Measurements from ENCODE around the gene CC2D2B. TPM values are rescaled to one million over a fixed set of nuclear protein-coding genes. Genes with fewer than 3 reads are reported as not detected.

Gene CC2D2B
- total RNA-seq, 1 donor: 0.86 TPM

- no peak for TF ChIP-seq CTCF (IDR thresholded peaks at IDR 0.05; ENCODE audit: insufficient read depth, low read depth, low read length)
- no peak for DNase-seq (ENCODE audit: low read depth)
Observed at GRCh38 chr10:96022739-96023138, 115.0 kb downstream of the CC2D2B start.

DNA sequence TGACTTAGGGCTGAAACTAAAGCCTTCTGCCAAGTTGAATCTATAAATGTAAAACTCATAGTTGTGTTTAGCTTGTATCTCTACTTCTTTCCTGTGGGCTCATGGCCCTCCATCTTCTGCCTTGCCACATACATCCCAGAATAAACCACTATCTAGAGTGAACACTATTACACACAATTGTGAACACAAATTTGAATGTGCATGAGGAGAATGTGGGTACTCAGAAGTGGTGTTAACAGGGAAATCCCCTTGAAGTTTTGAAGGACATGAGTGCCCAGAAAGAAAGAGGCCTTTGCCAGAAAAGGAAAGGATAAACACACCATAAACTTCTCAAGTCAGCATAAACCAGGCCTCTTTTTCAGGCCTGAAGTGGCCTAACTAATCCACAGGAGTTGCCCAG, 115.4 kb downstream of the CC2D2B start:
- no peak for DNase-seq (ENCODE audit: low read depth)
- no peak overlapping the region for H3K4me3 ChIP-seq (ENCODE audit: low read depth, low read length)
- no peak for TF ChIP-seq CTCF (IDR thresholded peaks at IDR 0.05; ENCODE audit: insufficient read depth, low read depth, low read length)

More at GRCh38 chr10:96022739-96023138, 115.0 kb downstream of the CC2D2B start:
- no peak overlapping the region for H3K4me3 ChIP-seq (ENCODE audit: low read depth, low read length)

- no peak for DNase-seq (ENCODE audit: low read depth)
- H3K4me3 ChIP-seq (ENCODE audit: low read depth, low read length): no peak overlapping the region
- TF ChIP-seq CTCF (IDR thresholded peaks at IDR 0.05; ENCODE audit: insufficient read depth, low read depth, low read length): no peak
Observed at GRCh38 chr10:96025566-96025965, 117.8 kb downstream of the CC2D2B start.

DNA sequence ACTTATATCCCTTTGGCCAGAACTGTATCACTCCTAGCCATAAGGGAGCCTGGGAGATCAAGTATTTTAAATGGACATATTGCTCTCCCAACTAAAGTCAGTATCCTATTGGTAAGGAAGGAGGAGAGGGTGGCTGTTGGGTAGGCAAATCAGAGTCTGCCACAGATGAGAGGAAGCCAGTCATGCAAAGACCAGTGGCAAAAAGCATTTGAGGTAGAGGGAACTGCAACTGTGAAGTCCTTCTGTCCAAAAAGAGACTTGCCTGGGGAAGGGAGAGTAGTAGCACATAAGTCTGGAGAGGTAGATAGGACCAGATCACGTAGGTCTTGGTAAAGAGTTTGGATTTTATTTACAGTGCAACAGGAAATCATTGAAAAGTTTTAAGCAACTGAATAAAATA, 126.8 kb downstream of the CC2D2B start:
- DNase-seq (ENCODE audit: low read depth): no peak
- H3K4me3 ChIP-seq (ENCODE audit: low read depth, low read length): no peak overlapping the region
- TF ChIP-seq CTCF (IDR thresholded peaks at IDR 0.05; ENCODE audit: insufficient read depth, low read depth, low read length): no peak

DNA sequence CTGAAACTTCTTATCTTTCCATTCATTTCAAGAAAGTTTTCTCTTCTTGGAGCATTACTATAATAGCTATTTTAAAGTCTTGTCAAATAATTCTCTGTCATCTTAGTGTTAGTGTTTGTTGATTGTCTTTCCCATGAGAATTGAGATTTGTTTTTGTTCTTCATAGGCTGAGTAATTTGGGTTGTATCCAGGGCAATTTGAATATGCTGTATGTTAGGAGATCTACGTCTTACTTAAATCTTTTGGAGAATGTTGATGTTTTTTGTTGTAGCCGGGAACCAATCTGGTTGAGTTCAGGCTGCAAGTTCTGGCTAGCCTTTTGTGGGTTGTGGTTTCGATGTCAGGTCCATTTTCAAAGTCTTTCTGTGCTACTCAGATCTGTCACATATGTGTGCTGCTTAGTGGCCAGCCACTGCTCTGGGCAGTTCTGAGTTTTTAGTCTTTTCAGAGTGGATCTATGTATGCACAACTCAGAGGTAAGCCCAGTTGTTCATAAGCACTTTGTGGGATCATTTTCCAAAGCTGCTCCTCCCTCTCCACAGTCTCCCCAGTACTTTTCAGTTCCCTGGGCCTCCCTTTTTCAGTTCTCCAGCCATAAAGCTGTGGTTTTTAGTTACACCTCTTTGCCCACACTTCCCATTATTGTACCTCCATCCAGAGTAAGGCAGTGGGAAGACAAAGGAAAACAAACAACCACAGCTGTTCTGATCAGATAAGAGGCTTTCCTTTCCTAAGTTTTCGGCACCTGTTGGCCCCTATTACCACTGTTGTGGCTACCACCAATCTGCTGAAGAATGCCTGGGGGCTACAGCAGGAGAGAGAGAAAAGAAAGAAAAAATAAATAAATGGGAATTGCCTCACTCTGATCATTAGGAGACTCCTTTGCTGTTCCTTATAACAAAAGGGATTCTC, 131.0 kb downstream of the CC2D2B start:
- DNase-seq (ENCODE audit: low read depth): no peak

DNA sequence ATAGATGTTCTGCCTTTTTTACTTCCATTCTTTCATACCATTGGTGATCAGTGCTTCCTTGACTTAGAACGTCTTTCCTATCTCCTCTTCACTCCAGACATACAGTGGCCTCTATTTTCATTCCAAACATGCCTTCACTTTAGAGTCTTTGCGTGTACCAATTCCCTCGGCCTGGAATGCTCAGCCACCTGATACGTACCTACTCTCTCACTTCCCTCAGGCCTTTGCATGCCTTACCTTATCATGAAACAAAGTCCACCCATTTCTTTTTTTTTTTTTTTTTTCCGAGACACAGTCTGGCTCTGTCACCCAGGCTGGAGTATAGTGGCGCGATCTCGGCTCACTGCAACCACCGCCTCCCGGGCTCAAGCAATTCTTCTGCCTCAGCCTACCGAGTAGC, 133.4 kb downstream of the CC2D2B start:
- no peak for TF ChIP-seq CTCF (IDR thresholded peaks at IDR 0.05; ENCODE audit: insufficient read depth, low read depth, low read length)
- DNase-seq (ENCODE audit: low read depth): no peak
- no peak overlapping the region for H3K4me3 ChIP-seq (ENCODE audit: low read depth, low read length)

More for the DNA sequence above, 131.0 kb downstream of the CC2D2B start:
- H3K4me3 ChIP-seq (ENCODE audit: low read depth, low read length): no peak overlapping the region
- no peak for TF ChIP-seq CTCF (IDR thresholded peaks at IDR 0.05; ENCODE audit: insufficient read depth, low read depth, low read length)

All from fibroblast of villous mesenchyme (primary cell).